ENCODE results near the gene VAMP1. TPM values are rescaled to one million over a fixed set of nuclear protein-coding genes. Genes with fewer than 3 reads are reported as not detected.

VAMP1 gene
- total and polyA plus RNA-seq, 2 of the 13 experiments (the other 11 are each of a cell fraction or from before 2014, with no cell fraction given), result 2.5 to 7.4 TPM

DNA sequence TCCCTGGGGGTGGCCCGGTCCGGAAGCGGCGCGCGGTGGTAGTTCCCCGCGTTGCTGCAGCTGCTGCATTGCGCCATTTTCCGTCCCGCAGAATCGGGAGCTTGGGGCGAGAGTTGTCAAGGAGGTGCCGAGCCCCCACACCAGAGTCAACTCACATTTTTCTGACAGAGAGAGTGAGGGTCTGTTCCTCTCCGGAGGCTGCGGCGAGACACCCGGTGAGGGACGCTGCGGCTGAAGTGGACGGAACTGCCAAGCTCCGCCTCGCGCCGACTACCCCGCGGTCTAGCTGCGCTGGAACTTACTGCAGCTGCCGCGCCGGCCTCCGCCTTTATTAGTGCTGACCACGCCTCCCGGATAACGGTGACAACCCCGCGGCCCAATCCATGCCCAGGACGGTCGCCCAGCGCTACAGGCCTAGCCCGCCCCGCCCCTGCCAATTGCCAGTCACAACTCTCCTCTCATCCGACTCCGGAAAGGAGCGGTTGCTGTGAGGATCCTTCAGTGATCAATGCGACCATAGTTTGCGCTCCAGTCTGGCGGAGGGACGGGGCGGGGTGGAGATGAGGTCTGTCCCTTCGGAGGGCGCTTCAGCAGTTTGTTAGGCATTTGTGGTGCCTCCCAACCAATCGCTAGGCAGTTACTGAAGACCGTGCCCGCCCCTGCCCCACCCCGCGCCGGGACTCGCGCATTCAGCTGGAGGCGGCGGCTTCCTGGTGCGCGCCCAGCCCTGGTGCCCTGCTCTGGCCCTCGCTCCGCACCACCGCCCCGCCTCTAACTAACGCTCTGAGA lies at the start of gene VAMP1 (continued):
- TF ChIP-seq KLF15 (CRISPR knock-in tag; IDR thresholded peaks at IDR 0.05; ENCODE audit: borderline replicate concordance), result 0 out of 2 replicates have a peak, but pooled peaks have one; percentile 40
- TF ChIP-seq ZNF224 (CRISPR knock-in tag; IDR thresholded peaks at IDR 0.05), result no peak
- TF ChIP-seq HNRNPH1 (optimal IDR thresholded peaks at IDR 0.05; ENCODE audit: low read depth, low read length), result no peak
- TF ChIP-seq ZNF605 (CRISPR knock-in tag; IDR thresholded peaks at IDR 0.05), result peak; percentile 31; the same call in 1 of the 2 replicates
- TF ChIP-seq TBP (CRISPR knock-in tag; IDR thresholded peaks at IDR 0.05), result no peak
- TF ChIP-seq, protein P1, sequence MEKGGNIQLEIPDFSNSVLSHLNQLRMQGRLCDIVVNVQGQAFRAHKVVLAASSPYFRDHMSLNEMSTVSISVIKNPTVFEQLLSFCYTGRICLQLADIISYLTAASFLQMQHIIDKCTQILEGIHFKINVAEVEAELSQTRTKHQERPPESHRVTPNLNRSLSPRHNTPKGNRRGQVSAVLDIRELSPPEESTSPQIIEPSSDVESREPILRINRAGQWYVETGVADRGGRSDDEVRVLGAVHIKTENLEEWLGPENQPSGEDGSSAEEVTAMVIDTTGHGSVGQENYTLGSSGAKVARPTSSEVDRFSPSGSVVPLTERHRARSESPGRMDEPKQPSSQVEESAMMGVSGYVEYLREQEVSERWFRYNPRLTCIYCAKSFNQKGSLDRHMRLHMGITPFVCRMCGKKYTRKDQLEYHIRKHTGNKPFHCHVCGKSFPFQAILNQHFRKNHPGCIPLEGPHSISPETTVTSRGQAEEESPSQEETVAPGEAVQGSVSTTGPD (CRISPR knock-in tag; IDR thresholded peaks at IDR 0.05), result peak; percentile 20; the same call in 1 of the 2 replicates
- peak; percentile 70; the same call in 1 of the 2 replicates for TF ChIP-seq RFXAP (CRISPR knock-in tag; IDR thresholded peaks at IDR 0.05; ENCODE audit: borderline replicate concordance)
- 0 out of 2 replicates have a peak, but pooled peaks have one; percentile 34 for TF ChIP-seq ZNF558 (CRISPR knock-in tag; IDR thresholded peaks at IDR 0.05; ENCODE audit: borderline replicate concordance)
- TF ChIP-seq, protein P2, sequence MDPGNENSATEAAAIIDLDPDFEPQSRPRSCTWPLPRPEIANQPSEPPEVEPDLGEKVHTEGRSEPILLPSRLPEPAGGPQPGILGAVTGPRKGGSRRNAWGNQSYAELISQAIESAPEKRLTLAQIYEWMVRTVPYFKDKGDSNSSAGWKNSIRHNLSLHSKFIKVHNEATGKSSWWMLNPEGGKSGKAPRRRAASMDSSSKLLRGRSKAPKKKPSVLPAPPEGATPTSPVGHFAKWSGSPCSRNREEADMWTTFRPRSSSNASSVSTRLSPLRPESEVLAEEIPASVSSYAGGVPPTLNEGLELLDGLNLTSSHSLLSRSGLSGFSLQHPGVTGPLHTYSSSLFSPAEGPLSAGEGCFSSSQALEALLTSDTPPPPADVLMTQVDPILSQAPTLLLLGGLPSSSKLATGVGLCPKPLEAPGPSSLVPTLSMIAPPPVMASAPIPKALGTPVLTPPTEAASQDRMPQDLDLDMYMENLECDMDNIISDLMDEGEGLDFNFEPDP (CRISPR knock-in tag; conservative IDR thresholded peaks at IDR 0.05), result peak; percentile 81; the same call in 1 of the 2 replicates
- TF ChIP-seq STAG1 (CRISPR knock-in tag; IDR thresholded peaks at IDR 0.05), result peak; percentile 8; the same call in 1 of the 2 replicates
- TF ChIP-seq, protein P3, sequence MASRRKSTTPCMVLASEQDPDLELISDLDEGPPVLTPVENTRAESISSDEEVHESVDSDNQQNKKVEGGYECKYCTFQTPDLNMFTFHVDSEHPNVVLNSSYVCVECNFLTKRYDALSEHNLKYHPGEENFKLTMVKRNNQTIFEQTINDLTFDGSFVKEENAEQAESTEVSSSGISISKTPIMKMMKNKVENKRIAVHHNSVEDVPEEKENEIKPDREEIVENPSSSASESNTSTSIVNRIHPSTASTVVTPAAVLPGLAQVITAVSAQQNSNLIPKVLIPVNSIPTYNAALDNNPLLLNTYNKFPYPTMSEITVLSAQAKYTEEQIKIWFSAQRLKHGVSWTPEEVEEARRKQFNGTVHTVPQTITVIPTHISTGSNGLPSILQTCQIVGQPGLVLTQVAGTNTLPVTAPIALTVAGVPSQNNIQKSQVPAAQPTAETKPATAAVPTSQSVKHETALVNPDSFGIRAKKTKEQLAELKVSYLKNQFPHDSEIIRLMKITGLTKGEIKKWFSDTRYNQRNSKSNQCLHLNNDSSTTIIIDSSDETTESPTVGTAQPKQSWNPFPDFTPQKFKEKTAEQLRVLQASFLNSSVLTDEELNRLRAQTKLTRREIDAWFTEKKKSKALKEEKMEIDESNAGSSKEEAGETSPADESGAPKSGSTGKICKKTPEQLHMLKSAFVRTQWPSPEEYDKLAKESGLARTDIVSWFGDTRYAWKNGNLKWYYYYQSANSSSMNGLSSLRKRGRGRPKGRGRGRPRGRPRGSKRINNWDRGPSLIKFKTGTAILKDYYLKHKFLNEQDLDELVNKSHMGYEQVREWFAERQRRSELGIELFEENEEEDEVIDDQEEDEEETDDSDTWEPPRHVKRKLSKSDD (CRISPR knock-in tag; IDR thresholded peaks at IDR 0.05; ENCODE audit: low read depth), result peak; percentile 78; the same call in 1 of the 2 replicates
- TF ChIP-seq, protein P4, sequence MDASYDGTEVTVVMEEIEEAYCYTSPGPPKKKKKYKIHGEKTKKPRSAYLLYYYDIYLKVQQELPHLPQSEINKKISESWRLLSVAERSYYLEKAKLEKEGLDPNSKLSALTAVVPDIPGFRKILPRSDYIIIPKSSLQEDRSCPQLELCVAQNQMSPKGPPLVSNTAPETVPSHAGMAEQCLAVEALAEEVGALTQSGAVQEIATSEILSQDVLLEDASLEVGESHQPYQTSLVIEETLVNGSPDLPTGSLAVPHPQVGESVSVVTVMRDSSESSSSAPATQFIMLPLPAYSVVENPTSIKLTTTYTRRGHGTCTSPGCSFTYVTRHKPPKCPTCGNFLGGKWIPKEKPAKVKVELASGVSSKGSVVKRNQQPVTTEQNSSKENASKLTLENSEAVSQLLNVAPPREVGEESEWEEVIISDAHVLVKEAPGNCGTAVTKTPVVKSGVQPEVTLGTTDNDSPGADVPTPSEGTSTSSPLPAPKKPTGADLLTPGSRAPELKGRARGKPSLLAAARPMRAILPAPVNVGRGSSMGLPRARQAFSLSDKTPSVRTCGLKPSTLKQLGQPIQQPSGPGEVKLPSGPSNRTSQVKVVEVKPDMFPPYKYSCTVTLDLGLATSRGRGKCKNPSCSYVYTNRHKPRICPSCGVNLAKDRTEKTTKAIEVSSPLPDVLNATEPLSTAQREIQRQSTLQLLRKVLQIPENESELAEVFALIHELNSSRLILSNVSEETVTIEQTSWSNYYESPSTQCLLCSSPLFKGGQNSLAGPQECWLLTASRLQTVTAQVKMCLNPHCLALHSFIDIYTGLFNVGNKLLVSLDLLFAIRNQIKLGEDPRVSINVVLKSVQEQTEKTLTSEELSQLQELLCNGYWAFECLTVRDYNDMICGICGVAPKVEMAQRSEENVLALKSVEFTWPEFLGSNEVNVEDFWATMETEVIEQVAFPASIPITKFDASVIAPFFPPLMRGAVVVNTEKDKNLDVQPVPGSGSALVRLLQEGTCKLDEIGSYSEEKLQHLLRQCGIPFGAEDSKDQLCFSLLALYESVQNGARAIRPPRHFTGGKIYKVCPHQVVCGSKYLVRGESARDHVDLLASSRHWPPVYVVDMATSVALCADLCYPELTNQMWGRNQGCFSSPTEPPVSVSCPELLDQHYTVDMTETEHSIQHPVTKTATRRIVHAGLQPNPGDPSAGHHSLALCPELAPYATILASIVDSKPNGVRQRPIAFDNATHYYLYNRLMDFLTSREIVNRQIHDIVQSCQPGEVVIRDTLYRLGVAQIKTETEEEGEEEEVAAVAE (CRISPR knock-in tag; IDR thresholded peaks at IDR 0.05; ENCODE audit: borderline replicate concordance), result peak; percentile 85; the same call in 1 of the 2 replicates
- TF ChIP-seq ARID2 (CRISPR knock-in tag; IDR thresholded peaks at IDR 0.05; ENCODE audit: borderline replicate concordance), result 0 out of 2 replicates have a peak, but pooled peaks have one; percentile 35
- peak; percentile 77; the same call in 1 of the 2 replicates for TF ChIP-seq NRL (CRISPR knock-in tag; IDR thresholded peaks at IDR 0.05; ENCODE audit: borderline replicate concordance)
- TF ChIP-seq PTBP1 (IDR thresholded peaks at IDR 0.05; ENCODE audit: low read depth, low read length, poor library complexity, severe bottlenecking), result peak; percentile 55
- TF ChIP-seq, protein P5, sequence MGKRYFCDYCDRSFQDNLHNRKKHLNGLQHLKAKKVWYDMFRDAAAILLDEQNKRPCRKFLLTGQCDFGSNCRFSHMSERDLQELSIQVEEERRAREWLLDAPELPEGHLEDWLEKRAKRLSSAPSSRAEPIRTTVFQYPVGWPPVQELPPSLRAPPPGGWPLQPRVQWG (CRISPR knock-in tag; IDR thresholded peaks at IDR 0.05; ENCODE audit: borderline replicate concordance, low read depth), result no peak
